Fibroblast of skin of left biceps (primary cell): ENCODE results near the gene ZDHHC5.

ENCODE experiments used
- DNase-seq, 2 experiments: peaks; one replicate each; pipeline ENCODE4 v3.0.0-alpha.2; 2013; ENCODE audit warnings: low read depth in 2 of 2

The ZDHHC5 gene

DNA sequence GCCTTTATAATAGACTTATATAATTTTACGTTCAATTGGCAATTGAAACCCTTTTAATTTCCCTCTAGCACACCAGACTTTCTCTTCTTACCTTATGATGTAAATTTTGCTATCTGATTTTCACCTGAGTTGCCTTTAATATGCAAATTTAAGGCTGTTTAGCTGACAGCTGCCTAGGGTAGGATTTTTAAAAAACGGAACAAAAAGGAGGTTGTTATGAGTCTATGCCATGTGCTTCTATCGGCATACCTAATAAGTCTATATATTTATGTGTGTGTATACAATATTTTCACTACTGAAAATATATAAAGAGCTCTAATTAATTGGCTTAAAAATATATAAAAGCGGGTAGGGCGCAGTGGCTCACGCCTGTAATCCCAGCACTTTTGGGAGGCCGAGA is 61.6 kb downstream of the ZDHHC5 start:
- DNase-seq, result no peak

- DNase-seq, result no peak
These were observed 64.7 kb downstream of the ZDHHC5 start for GRCh38 chr11:57732661-57733060.

- DNase-seq, result no peak
These were observed 67.8 kb downstream of the ZDHHC5 start for GRCh38 chr11:57735619-57736298.

- peak; percentile 91 for DNase-seq
These were observed 73.5 kb downstream of the ZDHHC5 start, which contains the start of gene SELENOH for GRCh38 chr11:57741132-57742086. SELENOH (plus strand) TSS chr11:57741491; CDS start chr11:57741596, 105 bp downstream.

DNA sequence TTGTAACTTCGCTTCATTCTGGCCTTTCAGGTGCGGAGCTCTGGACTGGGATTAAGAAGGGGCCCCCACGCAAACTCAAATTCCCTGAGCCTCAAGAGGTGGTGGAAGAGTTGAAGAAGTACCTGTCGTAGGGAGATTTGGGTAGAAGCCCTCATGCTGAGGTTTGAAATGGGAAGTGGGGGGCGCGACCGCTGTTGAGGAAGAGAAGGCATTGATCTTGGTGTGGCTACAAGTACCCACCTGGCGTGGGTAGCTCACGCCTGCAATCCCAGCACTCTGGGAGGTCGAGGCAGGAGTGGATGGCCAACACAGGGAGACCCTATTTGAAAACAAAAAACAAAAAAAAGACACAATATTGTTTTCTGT is 74.2 kb downstream of the ZDHHC5 start:
- DNase-seq, result no peak

DNA sequence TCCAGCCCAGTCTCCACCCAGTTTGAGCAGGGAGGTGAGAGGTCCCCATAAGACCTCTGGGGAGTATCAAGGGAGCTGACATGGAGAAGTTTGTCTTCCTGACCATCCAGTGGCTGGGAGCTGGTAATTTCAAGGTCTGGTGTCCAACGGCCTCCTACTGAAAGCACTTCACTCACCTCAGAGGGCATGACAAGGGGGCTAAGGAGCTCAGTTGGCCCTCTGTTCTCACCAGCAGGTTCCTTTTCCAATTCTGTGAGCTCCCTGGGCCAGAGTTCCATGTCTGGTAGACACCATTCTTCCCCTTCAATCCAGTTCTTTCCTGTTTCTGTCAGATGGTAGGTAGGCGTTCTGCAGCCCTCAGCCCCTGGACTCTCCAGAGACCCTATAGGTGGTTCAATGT is 76.4 kb downstream of the ZDHHC5 start:
- no peak for DNase-seq

GRCh38 chr11:57745206-57745605 is 77.3 kb downstream of the ZDHHC5 start:
- no peak for DNase-seq

DNA sequence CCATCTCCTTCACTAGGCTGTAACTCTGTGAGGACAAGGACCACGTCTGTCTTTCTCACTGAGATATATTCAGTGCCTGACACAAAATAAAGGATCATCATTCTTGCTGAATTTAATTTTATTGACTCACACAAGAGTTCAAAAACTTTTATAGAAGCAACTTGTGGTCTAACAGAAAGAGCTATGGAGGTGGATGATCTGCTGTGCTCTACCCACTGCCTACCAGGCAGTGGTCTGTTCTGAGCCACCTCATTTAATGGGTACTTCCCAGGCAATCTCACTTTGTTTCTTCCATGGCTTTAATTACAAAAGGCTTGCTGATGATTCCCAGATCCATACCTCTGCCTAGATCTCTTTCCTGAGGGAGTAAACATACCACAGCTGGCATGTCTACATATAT is 79.0 kb downstream of the ZDHHC5 start:
- no peak for DNase-seq
